Kidney (tissue), 14 donors: ENCODE measurements around the gene PAPOLG. TPM values are rescaled to one million over a fixed set of nuclear protein-coding genes. Genes with fewer than 3 reads are reported as not detected.

Source experiments
- DNase-seq, 5 donors: peaks; one replicate each; pipeline ENCODE4 v3.0.0-alpha.2; 2013 to 2020
- FAIRE-seq: peaks from 2 replicates; lab custom pipeline; 2012; peaks lifted over from hg19 to GRCh38; lab: Jason Lieb, UNC
- H3K27ac ChIP-seq, 2 donors: one replicate each; pipeline ENCODE4 v1.7.0; 2013; ENCODE audit warnings: low read depth in 2 of 2, low read length in 2 of 2, inconsistent platforms in 1 of 2
- H3K27me3 ChIP-seq: one replicate; pipeline ENCODE4 v1.7.1; 2013; ENCODE audit warnings: low read length, inconsistent platforms; ENCODE audit not compliant: control insufficient read depth, insufficient read depth
- H3K36me3 ChIP-seq, 3 donors: one replicate each; pipeline versions ENCODE4 v1.7.0 to v1.7.1; 2013; ENCODE audit warnings: low read length in 3 of 3, control low read depth in 1 of 3, inconsistent platforms in 1 of 3; ENCODE audit not compliant: insufficient read depth in 3 of 3, control insufficient read depth in 2 of 3
- H3K4me1 ChIP-seq, 3 donors: one replicate each; pipeline versions ENCODE4 v1.7.0 to v1.7.1; 2013; ENCODE audit warnings: low read length in 3 of 3, inconsistent platforms in 1 of 3, low read depth in 1 of 3; ENCODE audit not compliant: control insufficient read depth in 2 of 3, insufficient read depth in 2 of 3
- H3K4me3 ChIP-seq, 3 donors: one replicate each; pipeline versions ENCODE4 v1.7.0 to v1.8.1; 2013; ENCODE audit warnings: low read length in 3 of 3, control low read depth in 1 of 3, inconsistent platforms in 1 of 3
- H3K9ac ChIP-seq, 3 donors: one replicate each; pipeline versions ENCODE4 v1.7.0 to v1.7.1; 2013; ENCODE audit warnings: low read length in 3 of 3, control low read depth in 1 of 3, inconsistent platforms in 1 of 3
- H3K9me3 ChIP-seq, 3 donors: one replicate each; pipeline versions ENCODE4 v1.7.0 to v1.7.1; 2013; ENCODE audit warnings: low read length in 3 of 3, control low read depth in 1 of 3, inconsistent platforms in 1 of 3; ENCODE audit not compliant: control insufficient read depth in 2 of 3, insufficient read depth in 1 of 3
- CTCF ChIP-seq: IDR thresholded peaks from 3 replicates; pipeline ENCODE4 v1.5.1; 2012; ENCODE audit warnings: mild to moderate bottlenecking, moderate library complexity, borderline replicate concordance; ENCODE audit not compliant: insufficient read depth; ENCODE audit errors: extremely low read depth
- intact Hi-C: fragments of 100-400 bp; cut with DNase I; formaldehyde crosslinking; loops from one replicate; pipeline ENCODE4 v1.11.1; 2022
- polyA plus RNA-seq: library from polyadenylated mRNA; stranded (reverse); fragments of 350-450 nt; fragmentation: Illumina TruSeq; extraction: RNeasy Lipid Tissue Mini Kit (QIAGEN cat#74804); gene quantifications from one replicate; pipeline ENCODE4 v1.2.3, GENCODE V29; 2014; ENCODE audit warnings: low read depth, low replicate concordance; ENCODE audit not compliant: insufficient read depth
- total RNA-seq: library from RNA; stranded (reverse); fragmentation: NEBNext Ultra II Directional; extraction: Animal tissue kit (Norgen Biotek cat#: 25700); gene quantifications from one replicate; pipeline ENCODE4 v1.2.1, GENCODE V29; 2021
- donor health status: control.
- donor health status: control.
- donor health status: control.
- donor health status: control.
- donor health status: control.
- donor health status: DM: yes; HTN: yes; CAD: no.
- donor health status: Normal renal cell carcinoma (clear cell type).

PAPOLG gene
- total and polyA plus RNA-seq, 2 donors from 2014 or later = 3.0 to 12.2 TPM

GRCh38 chr2:60836491-60836890 is 80.4 kb downstream of the PAPOLG start:
- no peak for TF ChIP-seq CTCF

GRCh38 chr2:60837123-60837522 is 81.1 kb downstream of the PAPOLG start:
- Histone ChIP-seq H3K4me3 (no peak overlapping the region), H3K27me3 (no peaks in the 10 kb centered on the region), H3K4me1 (no peaks in the 10 kb centered on the region), H3K9ac (no peak overlapping the region), H3K36me3 (no peaks in the 10 kb centered on the region), H3K27ac (no peak overlapping the region), H3K9me3 (no peaks in the 10 kb centered on the region)
- FAIRE-seq (no peak), DNase-seq (no peak)
- intact Hi-C loops = no loop called here
- TF ChIP-seq CTCF = no peak

More at GRCh38 chr2:60836491-60836890, 80.4 kb downstream of the PAPOLG start:
- H3K27me3 ChIP-seq = no peaks in the 10 kb centered on the region
- H3K36me3 ChIP-seq = no peaks in the 10 kb centered on the region
- H3K27ac ChIP-seq = no peak overlapping the region
- H3K9ac ChIP-seq = no peak overlapping the region
- no peaks in the 10 kb centered on the region for H3K9me3 ChIP-seq
- intact Hi-C loops = no loop called here
- no peaks in the 10 kb centered on the region for H3K4me1 ChIP-seq
- no peak overlapping the region for H3K4me3 ChIP-seq
- FAIRE-seq (no peak), DNase-seq (no peak)

GRCh38 chr2:60838481-60838880 is 82.4 kb downstream of the PAPOLG start:
- H3K27me3 ChIP-seq = no peaks in the 10 kb centered on the region
- H3K4me3 ChIP-seq = no peak overlapping the region
- no peaks in the 10 kb centered on the region for H3K9me3 ChIP-seq
- H3K9ac ChIP-seq = no peak overlapping the region
- TF ChIP-seq CTCF = no peak
- intact Hi-C loops = no loop called here
- no peak overlapping the region for H3K27ac ChIP-seq
- FAIRE-seq (no peak), DNase-seq (no peak)
- H3K4me1 ChIP-seq = no peaks in the 10 kb centered on the region
- H3K36me3 ChIP-seq = no peaks in the 10 kb centered on the region
